Measurements from ENCODE around the gene TMEM88. TPM values are rescaled to one million over a fixed set of nuclear protein-coding genes. Genes with fewer than 3 reads are reported as not detected.

The TMEM88 gene
- total and polyA plus RNA-seq, 2 of the 13 experiments (the other 11 are each of a cell fraction or from before 2014, with no cell fraction given): 0.31 to 0.66 TPM

GRCh38 chr17:7841915-7842379 is 12.9 kb upstream of the TMEM88 start (continued):
- TF ChIP-seq ZBTB34 (CRISPR knock-in tag; IDR thresholded peaks at IDR 0.05) (no peak), MAX (IDR thresholded peaks at IDR 0.05) (no peak; the same call in 1 of the 2 replicates), ZNF460 (CRISPR knock-in tag; IDR thresholded peaks at IDR 0.05; ENCODE audit: borderline replicate concordance) (no peak), ZNF280D (CRISPR knock-in tag; IDR thresholded peaks at IDR 0.05) (no peak), SNAPC4 (CRISPR knock-in tag; IDR thresholded peaks at IDR 0.05) (no peak), HIC2 (CRISPR knock-in tag; IDR thresholded peaks at IDR 0.05; ENCODE audit: low read depth) (no peak), IRF2 (CRISPR knock-in tag; IDR thresholded peaks at IDR 0.05) (no peak), ZNF503 (CRISPR knock-in tag; IDR thresholded peaks at IDR 0.05) (peak; percentile 21; the same call in 1 of the 2 replicates), RFXANK (CRISPR knock-in tag; IDR thresholded peaks at IDR 0.05) (no peak), ZNF337 (CRISPR knock-in tag; IDR thresholded peaks at IDR 0.05; ENCODE audit: borderline replicate concordance, low read depth) (no peak), RXRB (CRISPR knock-in tag; IDR thresholded peaks at IDR 0.05; ENCODE audit: borderline replicate concordance) (no peak), ZNF431 (CRISPR knock-in tag; IDR thresholded peaks at IDR 0.05; ENCODE audit: borderline replicate concordance, low read depth) (no peak)
- TF ChIP-seq, protein P1, sequence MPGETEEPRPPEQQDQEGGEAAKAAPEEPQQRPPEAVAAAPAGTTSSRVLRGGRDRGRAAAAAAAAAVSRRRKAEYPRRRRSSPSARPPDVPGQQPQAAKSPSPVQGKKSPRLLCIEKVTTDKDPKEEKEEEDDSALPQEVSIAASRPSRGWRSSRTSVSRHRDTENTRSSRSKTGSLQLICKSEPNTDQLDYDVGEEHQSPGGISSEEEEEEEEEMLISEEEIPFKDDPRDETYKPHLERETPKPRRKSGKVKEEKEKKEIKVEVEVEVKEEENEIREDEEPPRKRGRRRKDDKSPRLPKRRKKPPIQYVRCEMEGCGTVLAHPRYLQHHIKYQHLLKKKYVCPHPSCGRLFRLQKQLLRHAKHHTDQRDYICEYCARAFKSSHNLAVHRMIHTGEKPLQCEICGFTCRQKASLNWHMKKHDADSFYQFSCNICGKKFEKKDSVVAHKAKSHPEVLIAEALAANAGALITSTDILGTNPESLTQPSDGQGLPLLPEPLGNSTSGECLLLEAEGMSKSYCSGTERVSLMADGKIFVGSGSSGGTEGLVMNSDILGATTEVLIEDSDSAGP (CRISPR knock-in tag; IDR thresholded peaks at IDR 0.05; ENCODE audit: borderline replicate concordance): peak; percentile 82

All from HepG2 (cell line).